DND-41 (cell line): ENCODE measurements around the gene ULBP3.

Experiments used
- ATAC-seq: fragments of 200-7000 bp; cut with Tn5 transposase; 3 replicates; pipeline ENCODE4 v1.9.1; 2021; ENCODE audit warnings: low read depth; ENCODE audit not compliant: insufficient read depth
- DNase-seq: peaks from one replicate; pipeline ENCODE4 v3.0.0-alpha.2; 2020
- H2AFZ ChIP-seq: 2 replicates; pipeline ENCODE4 v1.6.0; 2012; ENCODE audit warnings: low read depth, low read length
- H3K27ac ChIP-seq: 2 replicates; pipeline ENCODE4 v1.5.1; 2012; ENCODE audit warnings: low read length, inconsistent platforms
- H3K27me3 ChIP-seq: fragments of 200-600 bp; sonication (generic); 2 replicates; pipeline ENCODE4 v1.6.0; 2012; ENCODE audit warnings: low read length, mild to moderate bottlenecking, inconsistent platforms; ENCODE audit not compliant: insufficient read depth, poor library complexity
- H3K36me3 ChIP-seq: 2 replicates; pipeline ENCODE4 v1.5.1; 2012; ENCODE audit warnings: low read length, inconsistent platforms; ENCODE audit not compliant: insufficient read depth
- H3K4me1 ChIP-seq: 2 replicates; pipeline ENCODE4 v1.5.1; 2012; ENCODE audit warnings: mild to moderate bottlenecking, low read length; ENCODE audit not compliant: insufficient read depth
- H3K4me2 ChIP-seq: 2 replicates; pipeline ENCODE4 v1.6.0; 2012; ENCODE audit warnings: mild to moderate bottlenecking, moderate library complexity, low read length, inconsistent platforms; ENCODE audit not compliant: insufficient read depth
- H3K4me3 ChIP-seq, 2 experiments: fragments of 200-600 bp in 1 of 2; shearing (Covaris generic) in 1 of 2; 2 replicates each; pipeline ENCODE4 v1.5.1; 2012 to 2016; ENCODE audit warnings: inconsistent platforms in 2 of 2, low read length in 2 of 2, mild to moderate bottlenecking in 2 of 2, low read depth in 1 of 2, moderate library complexity in 1 of 2
- H3K79me2 ChIP-seq: 2 replicates; pipeline ENCODE4 v1.6.0; 2012; ENCODE audit warnings: low read length, inconsistent platforms; ENCODE audit not compliant: insufficient read depth
- H3K9ac ChIP-seq: 2 replicates; pipeline ENCODE4 v1.6.0; 2012; ENCODE audit warnings: low read depth, mild to moderate bottlenecking, inconsistent platforms, low read length, moderate library complexity
- H3K9me3 ChIP-seq: 2 replicates; pipeline ENCODE4 v1.5.1; 2012; ENCODE audit warnings: low read length, moderate library complexity, mild to moderate bottlenecking, inconsistent platforms; ENCODE audit not compliant: insufficient read depth, severe bottlenecking
- H4K20me1 ChIP-seq: 2 replicates; pipeline ENCODE4 v1.6.0; 2012; ENCODE audit warnings: low read length; ENCODE audit not compliant: insufficient read depth
- CTCF ChIP-seq: IDR thresholded peaks from 2 replicates; pipeline ENCODE4 v1.5.1; 2012; ENCODE audit warnings: borderline replicate concordance, low read length, moderate library complexity, mild to moderate bottlenecking; ENCODE audit not compliant: poor library complexity, severe bottlenecking; ENCODE audit errors: extremely low read depth
- EZH2 ChIP-seq: IDR thresholded peaks from 3 replicates; pipeline ENCODE4 v1.6.1; 2012; ENCODE audit warnings: borderline replicate concordance, low read depth, mild to moderate bottlenecking, moderate library complexity, low read length, inconsistent platforms; ENCODE audit not compliant: severe bottlenecking

ULBP3 gene

DNA sequence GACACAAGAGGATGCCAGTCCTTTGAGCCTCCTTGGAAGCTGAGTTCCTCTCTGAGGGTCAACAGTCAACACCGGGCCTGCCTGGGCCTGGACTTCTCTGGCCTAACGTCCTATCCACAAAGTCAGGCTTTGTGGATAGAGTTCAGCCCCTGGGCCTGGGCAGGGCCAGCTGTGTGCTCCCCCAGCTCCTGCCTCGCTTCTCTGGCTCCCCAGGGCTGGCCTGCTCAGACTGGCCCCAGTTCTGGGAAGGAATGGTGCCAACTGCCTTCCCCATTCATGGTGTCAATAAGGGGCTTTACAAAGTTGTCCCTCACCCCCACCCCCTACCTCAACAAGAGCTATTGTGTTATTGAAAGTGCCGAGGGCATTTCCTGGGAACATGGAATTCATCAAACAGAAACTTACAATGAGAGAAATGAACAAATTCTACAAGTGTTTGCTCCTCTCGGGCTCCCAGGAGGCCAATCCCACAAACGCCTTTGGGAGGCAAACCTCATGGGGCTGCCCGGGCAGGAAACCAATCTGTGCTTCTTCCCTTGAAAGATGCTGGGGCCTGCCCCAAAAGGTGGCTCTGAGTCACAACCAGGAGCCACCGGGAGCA is 47.4 kb upstream of the ULBP3 start:
- H4K20me1 ChIP-seq: no peaks in the 10 kb centered on the region
- ATAC-seq (no peak), DNase-seq (no peak)
- no peaks in the 10 kb centered on the region for H3K9me3 ChIP-seq
- H2AFZ ChIP-seq: no peak overlapping the region
- no peak overlapping the region for H3K27ac ChIP-seq
- peaks cover 6% of the 10 kb centered on the region for H3K27me3 ChIP-seq
- no peak overlapping the region for H3K4me2 ChIP-seq
- no peak overlapping the region for H3K9ac ChIP-seq
- no peaks in the 10 kb centered on the region for H3K36me3 ChIP-seq
- TF ChIP-seq CTCF (no peak), EZH2 (no peak)
- no peak overlapping the region for H3K4me3 ChIP-seq
- no peaks in the 10 kb centered on the region for H3K4me1 ChIP-seq
- H3K79me2 ChIP-seq: no peaks in the 10 kb centered on the region

- no peak overlapping the region for H3K4me2 ChIP-seq
- DNase-seq (no peak), ATAC-seq (no peak)
- H3K9me3 ChIP-seq: no peaks in the 10 kb centered on the region
- no peak overlapping the region for H3K4me3 ChIP-seq
- H3K36me3 ChIP-seq: no peaks in the 10 kb centered on the region
- no peaks in the 10 kb centered on the region for H3K4me1 ChIP-seq
- TF ChIP-seq EZH2 (no peak), CTCF (no peak)
- H4K20me1 ChIP-seq: no peaks in the 10 kb centered on the region
- H2AFZ ChIP-seq: no peak overlapping the region
- no peak overlapping the region for H3K27ac ChIP-seq
- H3K9ac ChIP-seq: no peak overlapping the region
- H3K79me2 ChIP-seq: no peaks in the 10 kb centered on the region
- H3K27me3 ChIP-seq: peaks cover 8% of the 10 kb centered on the region
Measured at GRCh38 chr6:150115769-150116168, 46.8 kb upstream of the ULBP3 start.

DNA sequence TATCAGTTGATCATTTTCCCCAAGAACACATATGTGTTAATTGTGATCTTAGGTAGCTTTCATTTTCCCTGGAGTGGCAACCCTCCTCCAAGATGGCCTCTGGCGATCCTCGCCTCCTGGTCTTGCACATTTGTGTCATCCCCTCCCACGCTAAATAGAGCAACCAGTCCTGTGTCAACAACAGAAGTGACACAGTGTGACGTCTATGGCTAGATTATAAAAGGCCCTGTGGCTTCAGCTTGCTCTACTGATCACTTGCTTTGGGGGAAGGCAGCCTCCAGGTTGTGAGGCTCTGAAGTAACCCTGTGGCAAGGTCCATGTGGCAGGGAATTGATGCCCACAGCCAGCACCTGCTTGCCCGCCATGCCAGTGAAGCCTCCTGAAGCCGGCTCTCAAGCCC is 43.3 kb upstream of the ULBP3 start:
- no peaks in the 10 kb centered on the region for H4K20me1 ChIP-seq
- no peak overlapping the region for H3K27ac ChIP-seq
- H3K4me1 ChIP-seq: no peaks in the 10 kb centered on the region
- H2AFZ ChIP-seq: no peak overlapping the region
- H3K9me3 ChIP-seq: no peaks in the 10 kb centered on the region
- H3K4me3 ChIP-seq: no peak overlapping the region
- H3K9ac ChIP-seq: no peak overlapping the region
- no peaks in the 10 kb centered on the region for H3K79me2 ChIP-seq
- H3K27me3 ChIP-seq: peaks cover 8% of the 10 kb centered on the region
- no peak for TF ChIP-seq EZH2
- TF ChIP-seq CTCF: no peak
- DNase-seq (no peak), ATAC-seq (no peak)
- no peak overlapping the region for H3K4me2 ChIP-seq
- no peaks in the 10 kb centered on the region for H3K36me3 ChIP-seq

DNA sequence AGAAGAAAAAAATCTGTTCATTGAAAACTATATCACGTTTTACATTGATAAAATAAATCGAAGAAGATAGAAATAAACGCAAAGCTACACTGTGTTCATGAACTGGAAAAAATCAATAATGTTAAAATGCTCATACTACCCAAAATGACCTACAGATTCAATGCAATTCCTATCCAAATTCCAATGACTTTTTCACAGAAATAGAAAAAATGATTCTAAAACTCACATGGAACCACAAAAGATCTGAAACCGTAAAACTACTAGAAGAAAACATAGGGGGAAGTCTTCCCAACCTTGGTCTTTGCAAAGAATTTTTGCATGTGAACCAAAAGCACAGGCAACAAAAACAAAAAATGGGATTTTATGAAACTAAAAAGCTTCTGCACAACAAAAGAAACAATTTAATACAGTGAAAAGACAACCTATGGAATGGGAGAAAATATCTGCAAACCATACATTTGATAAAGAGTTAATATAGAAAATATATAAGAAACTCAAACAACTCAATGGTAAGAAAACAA is 33.9 kb upstream of the ULBP3 start:
- Histone ChIP-seq H3K4me3 (no peak overlapping the region), H3K27ac (no peak overlapping the region), H3K9ac (no peak overlapping the region), H4K20me1 (no peaks in the 10 kb centered on the region), H3K79me2 (no peaks in the 10 kb centered on the region), H3K36me3 (no peaks in the 10 kb centered on the region), H2AFZ (no peak overlapping the region), H3K4me1 (no peaks in the 10 kb centered on the region), H3K27me3 (peaks cover 13% of the 10 kb centered on the region), H3K4me2 (no peak overlapping the region), H3K9me3 (no peaks in the 10 kb centered on the region)
- ATAC-seq (no peak), DNase-seq (no peak)
- TF ChIP-seq EZH2: no peak
- TF ChIP-seq CTCF: no peak
